Astrocyte (in vitro differentiated cells and primary cell): ENCODE results near the gene C3. TPM values are rescaled to one million over a fixed set of nuclear protein-coding genes. Genes with fewer than 3 reads are reported as not detected.
A peak's percentile ranks its signal among the peaks of the same experiment; 100 is the strongest.
"Not testable (repeated sequence)": the region's sequence is repeated elsewhere in the genome, so short reads cannot be mapped to it uniquely, and the experiment has no call there.

Experiments used
- DNase-seq: peaks from one replicate; pipeline ENCODE4 v3.0.0-alpha.2; 2010; ENCODE audit warnings: low read depth
- FAIRE-seq: peaks from 2 replicates; lab custom pipeline; 2011; peaks lifted over from hg19 to GRCh38; lab: Jason Lieb, UNC
- H2AFZ ChIP-seq: 2 replicates; pipeline ENCODE4 v1.6.0; 2012; ENCODE audit warnings: low read depth, low read length, inconsistent platforms
- H3K27ac ChIP-seq: 2 replicates; pipeline ENCODE4 v1.5.1; 2011; ENCODE audit warnings: low read depth, low read length, inconsistent platforms
- H3K27me3 ChIP-seq: 2 replicates; pipeline ENCODE4 v1.6.0; 2011; ENCODE audit warnings: low read length, inconsistent platforms; ENCODE audit not compliant: insufficient read depth
- H3K36me3 ChIP-seq: 2 replicates; pipeline ENCODE4 v1.5.1; 2011; ENCODE audit warnings: low read length, inconsistent platforms; ENCODE audit not compliant: insufficient read depth
- H3K4me1 ChIP-seq: 2 replicates; pipeline ENCODE4 v1.5.1; 2011; ENCODE audit warnings: low read length, inconsistent platforms; ENCODE audit not compliant: insufficient read depth
- H3K4me2 ChIP-seq: 2 replicates; pipeline ENCODE4 v1.6.0; 2012; ENCODE audit warnings: low read length, inconsistent platforms
- H3K4me3 ChIP-seq: 2 replicates; pipeline ENCODE4 v1.5.1; 2011; ENCODE audit warnings: low read depth, mild to moderate bottlenecking, low read length, inconsistent platforms; ENCODE audit not compliant: insufficient read depth
- H3K79me2 ChIP-seq: 2 replicates; pipeline ENCODE4 v1.6.0; 2012; ENCODE audit warnings: mild to moderate bottlenecking, low read length, inconsistent platforms; ENCODE audit not compliant: insufficient read depth
- H3K9ac ChIP-seq: 2 replicates; pipeline ENCODE4 v1.6.0; 2012; ENCODE audit warnings: mild to moderate bottlenecking, low read length, inconsistent platforms
- H3K9me3 ChIP-seq: 2 replicates; pipeline ENCODE4 v1.5.1; 2012; ENCODE audit warnings: low read depth, mild to moderate bottlenecking, low read length, inconsistent platforms; ENCODE audit not compliant: insufficient read depth
- H4K20me1 ChIP-seq: 2 replicates; pipeline ENCODE4 v1.6.0; 2012; ENCODE audit warnings: low read length, inconsistent platforms; ENCODE audit not compliant: insufficient read depth
- H3K27ac Mint-ChIP-seq: one replicate; pipeline ENCODE4 v1.8.0; 2021; ENCODE audit warnings: mild to moderate bottlenecking, mixed read lengths; ENCODE audit not compliant: unreplicated experiment
- H3K27me3 Mint-ChIP-seq: one replicate; pipeline ENCODE4 v1.8.0; 2021; ENCODE audit warnings: low read depth, mixed read lengths; ENCODE audit not compliant: unreplicated experiment
- H3K36me3 Mint-ChIP-seq: one replicate; pipeline ENCODE4 v1.8.0; 2021; ENCODE audit warnings: low read depth, mixed read lengths; ENCODE audit not compliant: unreplicated experiment
- H3K4me1 Mint-ChIP-seq: one replicate; pipeline ENCODE4 v1.8.0; 2021; ENCODE audit warnings: low read depth, mixed read lengths; ENCODE audit not compliant: unreplicated experiment
- H3K4me3 Mint-ChIP-seq: one replicate; pipeline ENCODE4 v1.8.0; 2021; ENCODE audit warnings: mild to moderate bottlenecking, moderate library complexity, mixed read lengths; ENCODE audit not compliant: unreplicated experiment
- H3K9me3 Mint-ChIP-seq: one replicate; pipeline ENCODE4 v1.8.0; 2021; ENCODE audit warnings: mild to moderate bottlenecking, mixed read lengths; ENCODE audit not compliant: unreplicated experiment
- CTCF ChIP-seq: IDR thresholded peaks from 2 replicates; pipeline ENCODE4 v1.5.1; 2011; ENCODE audit warnings: low read depth, mild to moderate bottlenecking, inconsistent platforms, low read length, moderate library complexity; ENCODE audit not compliant: insufficient read depth
- EZH2 ChIP-seq: IDR thresholded peaks from 2 replicates; pipeline ENCODE4 v1.6.1; 2012; ENCODE audit warnings: mild to moderate bottlenecking, low read length, inconsistent platforms; ENCODE audit not compliant: insufficient read depth
- total RNA-seq: library from RNA; stranded (reverse); gene quantifications from 2 replicates; pipeline ENCODE4 v1.2.1, GENCODE V29; 2021

C3 gene
- total RNA-seq, 1 donor from 2014 or later: 2.4 TPM

- Histone ChIP-seq H3K79me2 (no peaks in the 10 kb centered on the region), H4K20me1 (no peaks in the 10 kb centered on the region), H3K36me3 (no peaks in the 10 kb centered on the region), H2AFZ (peak overlapping the region; percentile 47), H3K4me2 (peak overlapping the region; percentile 46), H3K27ac (no peak overlapping the region), H3K27me3 (peaks cover 10% of the 10 kb centered on the region), H3K9me3 (no peaks in the 10 kb centered on the region), H3K4me3 (no peak overlapping the region), H3K4me1 (peaks cover 2% of the 10 kb centered on the region), H3K9ac (no peak overlapping the region)
- H3K27me3 Mint-ChIP-seq: peaks cover 22% of the 10 kb centered on the region
- no peaks in the 10 kb centered on the region for H3K36me3 Mint-ChIP-seq
- DNase-seq (no peak), FAIRE-seq (no peak)
- H3K4me3 Mint-ChIP-seq: peak overlapping the region; percentile 79
- peaks cover 2% of the 10 kb centered on the region for H3K9me3 Mint-ChIP-seq
- H3K27ac Mint-ChIP-seq: no peak overlapping the region
- peaks cover 12% of the 10 kb centered on the region for H3K4me1 Mint-ChIP-seq
- TF ChIP-seq EZH2: no peak
- no peak for TF ChIP-seq CTCF
Observed at GRCh38 chr19:6766357-6767080, 46.1 kb upstream of the C3 start.

GRCh38 chr19:6765738-6766356 is 45.4 kb upstream of the C3 start:
- FAIRE-seq (no peak), DNase-seq (no peak)
- H3K9ac ChIP-seq: no peak overlapping the region
- Mint-ChIP-seq H3K4me1 (peaks cover 12% of the 10 kb centered on the region), H3K36me3 (no peaks in the 10 kb centered on the region), H3K27me3 (peaks cover 22% of the 10 kb centered on the region), H3K9me3 (peaks cover 2% of the 10 kb centered on the region), H3K27ac (no peak overlapping the region), H3K4me3 (peak overlapping the region; percentile 27)
- H3K27me3 ChIP-seq: peaks cover 10% of the 10 kb centered on the region
- H4K20me1 ChIP-seq: no peaks in the 10 kb centered on the region
- H3K9me3 ChIP-seq: no peaks in the 10 kb centered on the region
- TF ChIP-seq CTCF: no peak
- TF ChIP-seq EZH2: no peak
- H2AFZ ChIP-seq: no peak overlapping the region
- no peaks in the 10 kb centered on the region for H3K79me2 ChIP-seq
- H3K36me3 ChIP-seq: no peaks in the 10 kb centered on the region
- peaks cover 2% of the 10 kb centered on the region for H3K4me1 ChIP-seq
- no peak overlapping the region for H3K4me3 ChIP-seq
- peak overlapping the region; percentile 10 for H3K4me2 ChIP-seq
- no peak overlapping the region for H3K27ac ChIP-seq

GRCh38 chr19:6762253-6762797 is 41.9 kb upstream of the C3 start:
- peaks cover 12% of the 10 kb centered on the region for H3K4me1 Mint-ChIP-seq
- H4K20me1 ChIP-seq, H3K9ac ChIP-seq, H3K36me3 Mint-ChIP-seq, H3K4me3 ChIP-seq, H3K27ac ChIP-seq, H3K4me1 ChIP-seq, H3K27ac Mint-ChIP-seq, H3K9me3 ChIP-seq, DNase-seq, H2AFZ ChIP-seq, H3K4me3 Mint-ChIP-seq, FAIRE-seq, H3K4me2 ChIP-seq, H3K9me3 Mint-ChIP-seq, H3K36me3 ChIP-seq, H3K79me2 ChIP-seq: not testable (repeated sequence)
- peaks cover 10% of the 10 kb centered on the region for H3K27me3 ChIP-seq
- H3K27me3 Mint-ChIP-seq: peaks cover 13% of the 10 kb centered on the region
